ENCODE data around the gene TRERF1. TPM values are rescaled to one million over a fixed set of nuclear protein-coding genes. Genes with fewer than 3 reads are reported as not detected.

TRERF1 gene
- total and polyA plus RNA-seq, 2 experiments from 2014 or later = 11.2 to 20.6 TPM

DNA sequence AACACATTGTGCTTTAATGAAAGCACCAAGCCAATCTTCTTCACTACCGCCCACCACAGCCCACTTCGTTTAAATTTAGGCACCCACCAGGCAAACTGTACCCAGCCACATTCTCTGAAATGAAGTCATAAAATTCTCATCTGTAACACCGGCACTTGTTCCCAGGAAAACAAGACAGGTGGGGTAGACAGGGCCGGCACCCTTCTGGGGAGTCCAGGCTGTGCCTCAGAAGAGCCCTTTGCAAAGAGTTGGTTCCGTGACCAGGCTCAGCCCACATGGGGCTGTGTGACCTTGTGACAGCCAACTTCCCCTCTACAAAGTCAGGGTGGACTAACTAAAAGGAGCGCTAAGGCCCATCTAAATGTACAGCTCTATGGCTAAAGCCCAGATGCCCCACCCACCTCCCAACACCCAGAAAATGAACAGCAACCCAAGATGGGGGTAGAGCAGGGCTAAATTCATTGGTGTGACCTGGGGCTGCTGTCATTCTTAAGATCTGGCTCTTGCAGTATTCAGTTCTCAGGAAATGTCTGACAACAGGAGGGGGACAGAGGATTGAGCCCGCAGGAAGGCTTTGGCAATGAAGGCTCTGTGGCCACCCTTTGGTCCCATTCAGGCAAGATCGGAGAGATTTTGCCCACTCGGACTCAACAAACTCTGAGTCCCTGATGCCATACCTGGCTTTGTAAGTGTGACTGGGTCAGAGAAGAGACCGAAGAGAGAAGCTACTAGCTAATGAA is 56.7 kb downstream of the TRERF1 start:
- Histone ChIP-seq H2AFZ (no peak overlapping the region), H3K79me2 (replicated peaks; ENCODE audit: insufficient read depth) (peaks cover 100% of the 10 kb centered on the region), H3K4me3 (no peak overlapping the region), H3K36me3 (ENCODE audit: insufficient read depth) (no peaks in the 10 kb centered on the region), H3K4me2 (no peak overlapping the region), H3K27me3 (ENCODE audit: insufficient read depth) (no peaks in the 10 kb centered on the region), H3K9me2 (ENCODE audit: insufficient read depth) (no peaks in the 10 kb centered on the region; the same call in 1 of the 2 replicates), H3K27ac (ENCODE audit: low read depth) (0 out of 2 replicates have a peak overlapping the region, but pooled peaks have one; percentile 19), H4K20me1 (replicated peaks; ENCODE audit: insufficient read depth) (peaks cover 88% of the 10 kb centered on the region), H3F3A (replicated peaks; ENCODE audit: low read depth) (no peaks in the 10 kb centered on the region), H3K4me1 (ENCODE audit: insufficient read depth) (peaks cover 44% of the 10 kb centered on the region)
- H3K4me3 Mint-ChIP-seq = no peak overlapping the region
- H3K4me1 Mint-ChIP-seq = peaks cover 60% of the 10 kb centered on the region
- H3K27ac Mint-ChIP-seq = peak overlapping the region; percentile 63
- peaks cover 5% of the 10 kb centered on the region; the same call in 2 of the 3 replicates for H3K36me3 Mint-ChIP-seq (ENCODE audit: low read depth)
- no peaks in the 10 kb centered on the region for H3K9me3 Mint-ChIP-seq
- peaks cover 11% of the 10 kb centered on the region for H3K27me3 Mint-ChIP-seq (ENCODE audit: insufficient read depth, low read depth, poor library complexity)
- TF ChIP-seq, protein P1, sequence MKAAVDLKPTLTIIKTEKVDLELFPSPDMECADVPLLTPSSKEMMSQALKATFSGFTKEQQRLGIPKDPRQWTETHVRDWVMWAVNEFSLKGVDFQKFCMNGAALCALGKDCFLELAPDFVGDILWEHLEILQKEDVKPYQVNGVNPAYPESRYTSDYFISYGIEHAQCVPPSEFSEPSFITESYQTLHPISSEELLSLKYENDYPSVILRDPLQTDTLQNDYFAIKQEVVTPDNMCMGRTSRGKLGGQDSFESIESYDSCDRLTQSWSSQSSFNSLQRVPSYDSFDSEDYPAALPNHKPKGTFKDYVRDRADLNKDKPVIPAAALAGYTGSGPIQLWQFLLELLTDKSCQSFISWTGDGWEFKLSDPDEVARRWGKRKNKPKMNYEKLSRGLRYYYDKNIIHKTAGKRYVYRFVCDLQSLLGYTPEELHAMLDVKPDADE (IDR thresholded peaks at IDR 0.05) = no peak
- TF ChIP-seq, protein P2, sequence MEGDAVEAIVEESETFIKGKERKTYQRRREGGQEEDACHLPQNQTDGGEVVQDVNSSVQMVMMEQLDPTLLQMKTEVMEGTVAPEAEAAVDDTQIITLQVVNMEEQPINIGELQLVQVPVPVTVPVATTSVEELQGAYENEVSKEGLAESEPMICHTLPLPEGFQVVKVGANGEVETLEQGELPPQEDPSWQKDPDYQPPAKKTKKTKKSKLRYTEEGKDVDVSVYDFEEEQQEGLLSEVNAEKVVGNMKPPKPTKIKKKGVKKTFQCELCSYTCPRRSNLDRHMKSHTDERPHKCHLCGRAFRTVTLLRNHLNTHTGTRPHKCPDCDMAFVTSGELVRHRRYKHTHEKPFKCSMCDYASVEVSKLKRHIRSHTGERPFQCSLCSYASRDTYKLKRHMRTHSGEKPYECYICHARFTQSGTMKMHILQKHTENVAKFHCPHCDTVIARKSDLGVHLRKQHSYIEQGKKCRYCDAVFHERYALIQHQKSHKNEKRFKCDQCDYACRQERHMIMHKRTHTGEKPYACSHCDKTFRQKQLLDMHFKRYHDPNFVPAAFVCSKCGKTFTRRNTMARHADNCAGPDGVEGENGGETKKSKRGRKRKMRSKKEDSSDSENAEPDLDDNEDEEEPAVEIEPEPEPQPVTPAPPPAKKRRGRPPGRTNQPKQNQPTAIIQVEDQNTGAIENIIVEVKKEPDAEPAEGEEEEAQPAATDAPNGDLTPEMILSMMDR (conservative IDR thresholded peaks at IDR 0.05; ENCODE audit: low read depth in 2 of 2) = no peak
- TF ChIP-seq STAT1 (IDR thresholded peaks at IDR 0.05; ENCODE audit: unreplicated experiment) (no peak), JUNB (IDR thresholded peaks at IDR 0.05; ENCODE audit: unreplicated experiment) (no peak), ZNF114 (CRISPR knock-in tag; IDR thresholded peaks at IDR 0.05) (no peak), ZNF331 (CRISPR knock-in tag; IDR thresholded peaks at IDR 0.05; ENCODE audit: low read depth) (no peak), POLR2AphosphoS5 (IDR thresholded peaks at IDR 0.05; ENCODE audit: low read depth) (no peak), NANOG (IDR thresholded peaks at IDR 0.05; ENCODE audit: borderline replicate concordance) (no peak), CREB1 (CRISPR knock-in tag; IDR thresholded peaks at IDR 0.05; ENCODE audit: low read depth) (no peak), EZH2 (IDR thresholded peaks at IDR 0.05; ENCODE audit: low read depth, unreplicated experiment) (no peak), EZH2phosphoT487 (IDR thresholded peaks at IDR 0.05; ENCODE audit: unreplicated experiment) (no peak)
- TF ChIP-seq, protein P3, sequence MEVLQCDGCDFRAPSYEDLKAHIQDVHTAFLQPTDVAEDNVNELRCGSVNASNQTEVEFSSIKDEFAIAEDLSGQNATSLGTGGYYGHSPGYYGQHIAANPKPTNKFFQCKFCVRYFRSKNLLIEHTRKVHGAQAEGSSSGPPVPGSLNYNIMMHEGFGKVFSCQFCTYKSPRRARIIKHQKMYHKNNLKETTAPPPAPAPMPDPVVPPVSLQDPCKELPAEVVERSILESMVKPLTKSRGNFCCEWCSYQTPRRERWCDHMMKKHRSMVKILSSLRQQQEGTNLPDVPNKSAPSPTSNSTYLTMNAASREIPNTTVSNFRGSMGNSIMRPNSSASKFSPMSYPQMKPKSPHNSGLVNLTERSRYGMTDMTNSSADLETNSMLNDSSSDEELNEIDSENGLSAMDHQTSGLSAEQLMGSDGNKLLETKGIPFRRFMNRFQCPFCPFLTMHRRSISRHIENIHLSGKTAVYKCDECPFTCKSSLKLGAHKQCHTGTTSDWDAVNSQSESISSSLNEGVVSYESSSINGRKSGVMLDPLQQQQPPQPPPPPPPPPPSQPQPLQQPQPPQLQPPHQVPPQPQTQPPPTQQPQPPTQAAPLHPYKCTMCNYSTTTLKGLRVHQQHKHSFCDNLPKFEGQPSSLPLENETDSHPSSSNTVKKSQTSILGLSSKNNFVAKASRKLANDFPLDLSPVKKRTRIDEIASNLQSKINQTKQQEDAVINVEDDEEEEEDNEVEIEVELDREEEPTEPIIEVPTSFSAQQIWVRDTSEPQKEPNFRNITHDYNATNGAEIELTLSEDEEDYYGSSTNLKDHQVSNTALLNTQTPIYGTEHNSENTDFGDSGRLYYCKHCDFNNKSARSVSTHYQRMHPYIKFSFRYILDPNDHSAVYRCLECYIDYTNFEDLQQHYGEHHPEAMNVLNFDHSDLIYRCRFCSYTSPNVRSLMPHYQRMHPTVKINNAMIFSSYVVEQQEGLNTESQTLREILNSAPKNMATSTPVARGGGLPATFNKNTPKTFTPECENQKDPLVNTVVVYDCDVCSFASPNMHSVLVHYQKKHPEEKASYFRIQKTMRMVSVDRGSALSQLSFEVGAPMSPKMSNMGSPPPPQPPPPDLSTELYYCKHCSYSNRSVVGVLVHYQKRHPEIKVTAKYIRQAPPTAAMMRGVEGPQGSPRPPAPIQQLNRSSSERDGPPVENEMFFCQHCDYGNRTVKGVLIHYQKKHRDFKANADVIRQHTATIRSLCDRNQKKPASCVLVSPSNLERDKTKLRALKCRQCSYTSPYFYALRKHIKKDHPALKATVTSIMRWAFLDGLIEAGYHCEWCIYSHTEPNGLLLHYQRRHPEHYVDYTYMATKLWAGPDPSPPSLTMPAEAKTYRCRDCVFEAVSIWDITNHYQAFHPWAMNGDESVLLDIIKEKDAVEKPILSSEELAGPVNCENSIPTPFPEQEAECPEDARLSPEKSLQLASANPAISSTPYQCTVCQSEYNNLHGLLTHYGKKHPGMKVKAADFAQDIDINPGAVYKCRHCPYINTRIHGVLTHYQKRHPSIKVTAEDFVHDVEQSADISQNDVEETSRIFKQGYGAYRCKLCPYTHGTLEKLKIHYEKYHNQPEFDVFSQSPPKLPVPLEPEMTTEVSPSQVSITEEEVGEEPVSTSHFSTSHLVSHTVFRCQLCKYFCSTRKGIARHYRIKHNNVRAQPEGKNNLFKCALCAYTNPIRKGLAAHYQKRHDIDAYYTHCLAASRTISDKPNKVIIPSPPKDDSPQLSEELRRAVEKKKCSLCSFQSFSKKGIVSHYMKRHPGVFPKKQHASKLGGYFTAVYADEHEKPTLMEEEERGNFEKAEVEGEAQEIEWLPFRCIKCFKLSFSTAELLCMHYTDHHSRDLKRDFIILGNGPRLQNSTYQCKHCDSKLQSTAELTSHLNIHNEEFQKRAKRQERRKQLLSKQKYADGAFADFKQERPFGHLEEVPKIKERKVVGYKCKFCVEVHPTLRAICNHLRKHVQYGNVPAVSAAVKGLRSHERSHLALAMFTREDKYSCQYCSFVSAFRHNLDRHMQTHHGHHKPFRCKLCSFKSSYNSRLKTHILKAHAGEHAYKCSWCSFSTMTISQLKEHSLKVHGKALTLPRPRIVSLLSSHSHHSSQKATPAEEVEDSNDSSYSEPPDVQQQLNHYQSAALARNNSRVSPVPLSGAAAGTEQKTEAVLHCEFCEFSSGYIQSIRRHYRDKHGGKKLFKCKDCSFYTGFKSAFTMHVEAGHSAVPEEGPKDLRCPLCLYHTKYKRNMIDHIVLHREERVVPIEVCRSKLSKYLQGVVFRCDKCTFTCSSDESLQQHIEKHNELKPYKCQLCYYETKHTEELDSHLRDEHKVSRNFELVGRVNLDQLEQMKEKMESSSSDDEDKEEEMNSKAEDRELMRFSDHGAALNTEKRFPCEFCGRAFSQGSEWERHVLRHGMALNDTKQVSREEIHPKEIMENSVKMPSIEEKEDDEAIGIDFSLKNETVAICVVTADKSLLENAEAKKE (CRISPR knock-in tag; IDR thresholded peaks at IDR 0.05) = no peak
- TF ChIP-seq, protein P4, sequence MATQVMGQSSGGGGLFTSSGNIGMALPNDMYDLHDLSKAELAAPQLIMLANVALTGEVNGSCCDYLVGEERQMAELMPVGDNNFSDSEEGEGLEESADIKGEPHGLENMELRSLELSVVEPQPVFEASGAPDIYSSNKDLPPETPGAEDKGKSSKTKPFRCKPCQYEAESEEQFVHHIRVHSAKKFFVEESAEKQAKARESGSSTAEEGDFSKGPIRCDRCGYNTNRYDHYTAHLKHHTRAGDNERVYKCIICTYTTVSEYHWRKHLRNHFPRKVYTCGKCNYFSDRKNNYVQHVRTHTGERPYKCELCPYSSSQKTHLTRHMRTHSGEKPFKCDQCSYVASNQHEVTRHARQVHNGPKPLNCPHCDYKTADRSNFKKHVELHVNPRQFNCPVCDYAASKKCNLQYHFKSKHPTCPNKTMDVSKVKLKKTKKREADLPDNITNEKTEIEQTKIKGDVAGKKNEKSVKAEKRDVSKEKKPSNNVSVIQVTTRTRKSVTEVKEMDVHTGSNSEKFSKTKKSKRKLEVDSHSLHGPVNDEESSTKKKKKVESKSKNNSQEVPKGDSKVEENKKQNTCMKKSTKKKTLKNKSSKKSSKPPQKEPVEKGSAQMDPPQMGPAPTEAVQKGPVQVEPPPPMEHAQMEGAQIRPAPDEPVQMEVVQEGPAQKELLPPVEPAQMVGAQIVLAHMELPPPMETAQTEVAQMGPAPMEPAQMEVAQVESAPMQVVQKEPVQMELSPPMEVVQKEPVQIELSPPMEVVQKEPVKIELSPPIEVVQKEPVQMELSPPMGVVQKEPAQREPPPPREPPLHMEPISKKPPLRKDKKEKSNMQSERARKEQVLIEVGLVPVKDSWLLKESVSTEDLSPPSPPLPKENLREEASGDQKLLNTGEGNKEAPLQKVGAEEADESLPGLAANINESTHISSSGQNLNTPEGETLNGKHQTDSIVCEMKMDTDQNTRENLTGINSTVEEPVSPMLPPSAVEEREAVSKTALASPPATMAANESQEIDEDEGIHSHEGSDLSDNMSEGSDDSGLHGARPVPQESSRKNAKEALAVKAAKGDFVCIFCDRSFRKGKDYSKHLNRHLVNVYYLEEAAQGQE (IDR thresholded peaks at IDR 0.05; ENCODE audit: unreplicated experiment) = no peak
- ATAC-seq = peak; percentile 15; the same call in 1 of the 3 replicates
- DNase-seq (ENCODE audit: low spot score) = no peak

All from GM23338 (cell line).